GM12873 (cell line): ENCODE results near the gene IGSF21.

Experiments
- TF ChIP-seq, protein P1 (sequence below): IDR thresholded peaks from 2 replicates; pipeline ENCODE4 v1.5.1; 2012; ENCODE audit warnings: low read depth, mild to moderate bottlenecking, moderate library complexity, low read length, control low read depth; ENCODE audit not compliant: insufficient read depth; ENCODE audit errors: missing control alignments

The IGSF21 gene

DNA sequence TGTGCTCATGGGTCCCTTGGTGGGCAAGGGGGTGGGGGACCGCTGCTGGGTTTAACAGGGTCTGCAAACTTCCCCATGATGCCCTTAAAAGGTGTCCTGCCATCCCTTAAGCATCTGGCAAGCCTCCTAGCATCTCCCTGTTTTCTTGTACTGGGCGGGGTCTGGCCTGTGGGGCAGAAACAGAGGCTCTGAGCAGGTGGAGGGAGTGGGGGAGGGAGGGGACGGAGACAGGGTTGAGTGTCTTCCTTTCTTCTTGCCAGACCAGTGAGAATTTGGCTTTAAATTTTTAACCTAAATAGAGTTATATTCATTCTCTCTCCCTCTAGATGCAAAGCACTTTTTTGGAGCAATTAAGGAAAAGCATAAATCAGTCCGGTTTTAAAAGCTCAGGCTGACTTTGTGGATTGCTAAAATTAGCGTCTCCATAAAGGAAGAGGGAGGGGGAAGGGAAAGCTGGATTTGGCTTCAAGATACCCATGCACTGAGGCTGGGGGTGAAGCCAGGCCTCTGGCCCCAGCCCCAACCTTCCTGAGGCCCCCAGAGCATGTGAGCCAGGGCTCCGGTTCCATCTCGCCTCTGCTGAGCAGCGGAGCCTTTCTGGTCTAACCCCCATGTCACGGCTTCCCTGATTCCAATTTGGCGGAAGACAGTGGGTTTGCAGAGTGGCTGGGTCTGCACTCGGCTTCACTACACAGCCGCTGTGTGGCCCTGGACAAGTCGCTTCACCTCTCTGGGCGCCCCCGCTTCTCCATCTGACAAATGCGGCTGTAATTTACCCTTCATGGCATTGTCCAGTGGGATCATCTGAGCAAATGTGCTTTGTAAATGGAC, 25.3 kb downstream of the IGSF21 start:
- TF ChIP-seq, protein P1, sequence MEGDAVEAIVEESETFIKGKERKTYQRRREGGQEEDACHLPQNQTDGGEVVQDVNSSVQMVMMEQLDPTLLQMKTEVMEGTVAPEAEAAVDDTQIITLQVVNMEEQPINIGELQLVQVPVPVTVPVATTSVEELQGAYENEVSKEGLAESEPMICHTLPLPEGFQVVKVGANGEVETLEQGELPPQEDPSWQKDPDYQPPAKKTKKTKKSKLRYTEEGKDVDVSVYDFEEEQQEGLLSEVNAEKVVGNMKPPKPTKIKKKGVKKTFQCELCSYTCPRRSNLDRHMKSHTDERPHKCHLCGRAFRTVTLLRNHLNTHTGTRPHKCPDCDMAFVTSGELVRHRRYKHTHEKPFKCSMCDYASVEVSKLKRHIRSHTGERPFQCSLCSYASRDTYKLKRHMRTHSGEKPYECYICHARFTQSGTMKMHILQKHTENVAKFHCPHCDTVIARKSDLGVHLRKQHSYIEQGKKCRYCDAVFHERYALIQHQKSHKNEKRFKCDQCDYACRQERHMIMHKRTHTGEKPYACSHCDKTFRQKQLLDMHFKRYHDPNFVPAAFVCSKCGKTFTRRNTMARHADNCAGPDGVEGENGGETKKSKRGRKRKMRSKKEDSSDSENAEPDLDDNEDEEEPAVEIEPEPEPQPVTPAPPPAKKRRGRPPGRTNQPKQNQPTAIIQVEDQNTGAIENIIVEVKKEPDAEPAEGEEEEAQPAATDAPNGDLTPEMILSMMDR, result no peak

GRCh38 chr1:18134324-18135046, 26.9 kb downstream of the IGSF21 start:
- TF ChIP-seq, protein P1, result no peak

DNA sequence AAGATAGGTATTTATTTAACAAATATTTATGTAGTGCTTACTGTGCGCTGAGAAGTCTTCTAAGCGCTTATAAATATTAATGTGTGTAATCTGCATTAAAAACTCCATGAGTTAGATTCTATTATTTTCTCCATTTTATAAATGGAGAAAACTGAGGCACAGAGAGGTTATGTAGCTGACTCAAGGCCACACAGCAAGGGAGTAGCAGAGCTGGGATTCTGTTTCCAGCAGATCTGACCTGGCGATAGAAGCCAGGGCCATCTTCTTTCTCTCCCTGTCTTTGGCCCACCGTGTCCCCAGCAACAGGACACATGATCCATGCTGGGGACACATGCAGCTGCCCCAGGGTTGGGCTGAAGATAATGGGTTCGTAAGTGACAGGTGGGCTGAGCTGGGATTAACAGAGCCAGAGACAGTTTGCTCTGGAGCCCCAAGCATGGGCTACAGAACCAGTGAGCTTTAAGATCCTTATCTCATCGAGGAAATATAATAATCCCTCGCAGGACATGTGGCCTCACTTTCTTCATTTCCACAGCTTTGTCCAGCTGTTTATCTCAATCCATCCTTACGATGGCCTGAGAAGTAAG, 30.3 kb downstream of the IGSF21 start:
- TF ChIP-seq, protein P1, result no peak

DNA sequence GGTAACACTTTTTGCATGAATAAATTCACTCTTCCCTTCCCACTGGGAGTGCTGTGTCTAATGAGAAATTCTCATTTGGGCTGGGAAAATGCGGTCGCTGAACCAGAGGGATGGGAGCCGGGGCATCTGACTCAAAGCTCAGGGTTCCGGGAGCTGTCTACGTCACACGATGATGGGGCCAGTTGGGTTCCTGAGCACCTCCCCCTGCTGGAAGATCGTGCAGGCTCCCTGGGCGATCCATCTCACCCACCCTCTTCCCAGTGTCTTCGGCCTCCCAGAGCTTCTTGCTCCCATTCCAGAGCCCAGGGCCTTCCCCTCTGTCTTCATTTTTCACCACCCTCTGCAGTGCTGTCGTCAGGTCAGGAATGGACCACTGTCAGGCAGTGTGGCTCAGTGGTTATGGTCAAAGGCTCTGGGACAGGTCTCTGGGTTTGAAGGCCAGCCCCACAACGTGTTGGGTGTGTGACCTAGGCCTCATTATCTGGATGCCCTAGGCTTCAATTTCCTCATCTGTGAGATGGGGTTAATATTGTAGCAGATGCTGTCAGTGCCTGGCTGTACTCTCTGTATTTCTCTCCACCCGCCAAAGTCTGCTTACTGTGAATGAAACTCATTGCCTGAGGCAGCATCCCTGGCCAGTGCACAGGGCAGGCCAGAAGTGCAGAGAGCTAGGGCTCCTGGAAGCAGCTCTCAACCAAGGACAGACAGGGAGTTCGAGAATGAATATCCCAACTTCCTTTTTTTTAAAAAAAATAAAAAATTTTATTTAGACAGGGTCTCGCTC, 31.8 kb downstream of the IGSF21 start:
- TF ChIP-seq, protein P1, result no peak

DNA sequence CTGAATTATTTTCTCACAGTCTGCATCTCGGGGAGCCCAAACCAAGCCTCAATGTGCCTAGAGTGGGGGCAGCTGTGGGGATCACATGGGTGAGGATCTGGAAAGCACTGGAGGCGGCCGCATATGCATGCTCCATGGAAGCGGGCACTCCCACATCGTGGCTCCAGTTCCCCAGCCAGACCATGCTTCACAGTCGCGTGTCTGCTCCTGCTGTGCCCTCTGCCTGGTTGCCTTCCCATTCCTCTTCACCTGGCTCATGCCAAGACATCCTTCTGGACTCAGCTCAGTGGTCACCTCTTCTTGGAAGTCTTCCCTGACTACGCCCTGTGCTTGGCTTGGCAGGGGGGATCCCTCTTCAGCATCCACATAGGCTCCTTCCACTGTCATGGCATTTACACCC, 32.8 kb downstream of the IGSF21 start:
- TF ChIP-seq, protein P1, result no peak

GRCh38 chr1:18141661-18142060, 34.1 kb downstream of the IGSF21 start:
- TF ChIP-seq, protein P1, result no peak

- TF ChIP-seq, protein P1, result no peak
These were observed 34.9 kb downstream of the IGSF21 start for GRCh38 chr1:18142471-18142870.
